NCI-H1092 treated with DMSO at 0.1 percent for 48 hours (cell line): Measurements from ENCODE around the gene CCDC137.
A peak's percentile ranks its signal among the peaks of the same experiment; 100 is the strongest.

Experiments
- DNase-seq: peaks from one replicate; lab custom pipeline; 2025; lab: John Stamatoyannopoulos, UW

CCDC137 gene

GRCh38 chr17:81683208-81683583 is 16.7 kb downstream of the CCDC137 start:
- no peak for DNase-seq

GRCh38 chr17:81683584-81684441 is 17.3 kb downstream of the CCDC137 start, which contains the start of the genes ARL16 and HGS:
ARL16 (minus strand) TSS chr17:81683797; CDS start chr17:81683753, 44 bp downstream.
HGS (plus strand) TSS chr17:81684011; CDS start chr17:81684067, 56 bp downstream.
- DNase-seq = peak; percentile 98

GRCh38 chr17:81684442-81684911 is 17.9 kb downstream of the CCDC137 start:
- DNase-seq = no peak

GRCh38 chr17:81685108-81685507 is 18.6 kb downstream of the CCDC137 start:
- DNase-seq = no peak

GRCh38 chr17:81686614-81687013 is 20.1 kb downstream of the CCDC137 start:
- DNase-seq = no peak

GRCh38 chr17:81687770-81688541 is 21.4 kb downstream of the CCDC137 start:
- DNase-seq = no peak

GRCh38 chr17:81688616-81689015 is 22.1 kb downstream of the CCDC137 start:
- no peak for DNase-seq

- DNase-seq = no peak
These were observed 23.5 kb downstream of the CCDC137 start for GRCh38 chr17:81690066-81690465.

GRCh38 chr17:81690549-81690948 is 24.0 kb downstream of the CCDC137 start:
- no peak for DNase-seq

GRCh38 chr17:81691196-81691595 is 24.7 kb downstream of the CCDC137 start:
- no peak for DNase-seq

GRCh38 chr17:81691608-81692007 is 25.1 kb downstream of the CCDC137 start:
- DNase-seq = no peak

- DNase-seq = no peak
These were observed 27.1 kb downstream of the CCDC137 start for GRCh38 chr17:81693509-81694210.

- no peak for DNase-seq
These were observed 28.3 kb downstream of the CCDC137 start for GRCh38 chr17:81694810-81695209.

GRCh38 chr17:81695211-81695610 is 28.7 kb downstream of the CCDC137 start:
- DNase-seq = no peak

- DNase-seq = no peak
These were observed 29.3 kb downstream of the CCDC137 start for GRCh38 chr17:81695801-81696200.

GRCh38 chr17:81696218-81696941 is 29.8 kb downstream of the CCDC137 start:
- no peak for DNase-seq

GRCh38 chr17:81697261-81698044 is 30.9 kb downstream of the CCDC137 start:
- DNase-seq = no peak

- DNase-seq = no peak
These were observed 34.1 kb downstream of the CCDC137 start for GRCh38 chr17:81700353-81701287.

- no peak for DNase-seq
These were observed 34.9 kb downstream of the CCDC137 start for GRCh38 chr17:81701288-81702071.
